ENCODE measurements around the gene GMDS. TPM values are rescaled to one million over a fixed set of nuclear protein-coding genes. Genes with fewer than 3 reads are reported as not detected.

The GMDS gene
- total and polyA plus RNA-seq, 2 donors (not counting 3 experiments of a cell fraction or from before 2014, with no cell fraction given): 9.8 to 23.5 TPM

DNA sequence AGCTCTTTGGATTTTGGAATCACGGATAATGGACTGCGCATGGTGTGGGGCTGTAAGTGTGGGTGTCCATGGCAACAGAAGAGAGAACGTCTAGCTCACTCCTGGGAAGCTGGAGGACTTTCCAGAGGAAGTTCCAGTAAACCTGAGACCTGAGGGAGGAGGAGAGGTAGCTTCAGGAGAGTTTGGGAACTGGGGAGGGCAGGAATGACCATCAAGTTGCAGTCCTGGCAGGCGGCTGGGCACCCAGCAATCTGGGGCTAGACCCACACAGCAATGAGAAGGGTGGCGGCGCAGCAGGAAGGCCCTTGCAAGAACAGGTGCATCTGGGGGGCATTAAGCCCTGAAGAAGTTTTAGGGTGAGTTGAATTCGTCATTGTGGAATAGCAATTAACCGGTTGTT, 539.8 kb downstream of the GMDS start:
- H3K27ac ChIP-seq (ENCODE audit: insufficient read depth, low read depth, low read length): no peak overlapping the region
- intact Hi-C loops (cut with micrococcal nuclease): no loop called here
- no peaks in the 10 kb centered on the region for H3K9me3 ChIP-seq (replicated peaks; ENCODE audit: control insufficient read depth, insufficient read depth, low read length)
- H3K36me3 ChIP-seq (ENCODE audit: control insufficient read depth in 2 of 2, extremely low read depth in 1 of 2, insufficient read depth in 2 of 2, low read length in 2 of 2): no peaks in the 10 kb centered on the region
- H3K9me1 ChIP-seq (replicated peaks; ENCODE audit: control insufficient read depth, extremely low read depth, insufficient read depth, low read length): no peaks in the 10 kb centered on the region
- no peaks in the 10 kb centered on the region for H3K4me1 ChIP-seq (ENCODE audit: control insufficient read depth, extremely low read depth, insufficient read depth, low read length)
- H4K20me1 ChIP-seq (replicated peaks; ENCODE audit: control insufficient read depth, extremely low read depth, insufficient read depth, low read length): no peaks in the 10 kb centered on the region
- H3K4me3 ChIP-seq (replicated peaks in 1 of 3; ENCODE audit: insufficient read depth in 1 of 3, low read depth in 1 of 3, low read length in 3 of 3): no peak overlapping the region
- no peak overlapping the region for H2AFZ ChIP-seq (ENCODE audit: low read depth, low read length)
- ChIA-PET CTCF (no interaction called here), POLR2A (no interaction called here)
- no peak overlapping the region for H3K9ac ChIP-seq (replicated peaks; ENCODE audit: extremely low read depth, insufficient read depth, low read length)
- dilution Hi-C loops (cut with MboI; ENCODE audit: extremely low pct_ligation_motif_present, low sequenced_read_pairs): no loop called here
- BruUV-seq (replicated peaks): no TSS peak
- no peak for FAIRE-seq
- no peak for DNase-seq (ENCODE audit: low read depth, low spot score)
- no peaks in the 10 kb centered on the region for H3K79me2 ChIP-seq (ENCODE audit: control insufficient read depth, insufficient read depth, low read length)
- no peak for TF ChIP-seq POLR2A (IDR thresholded peaks at IDR 0.05; ENCODE audit: low read depth, low read length)
- TF ChIP-seq POLR2AphosphoS5 (IDR thresholded peaks at IDR 0.05; ENCODE audit: insufficient read depth, low read depth, low read length): no peak
- TF ChIP-seq GATA2 (IDR thresholded peaks at IDR 0.05; ENCODE audit: insufficient read depth, insufficient read length, low read depth, low read length): no peak
- TF ChIP-seq, protein P1, sequence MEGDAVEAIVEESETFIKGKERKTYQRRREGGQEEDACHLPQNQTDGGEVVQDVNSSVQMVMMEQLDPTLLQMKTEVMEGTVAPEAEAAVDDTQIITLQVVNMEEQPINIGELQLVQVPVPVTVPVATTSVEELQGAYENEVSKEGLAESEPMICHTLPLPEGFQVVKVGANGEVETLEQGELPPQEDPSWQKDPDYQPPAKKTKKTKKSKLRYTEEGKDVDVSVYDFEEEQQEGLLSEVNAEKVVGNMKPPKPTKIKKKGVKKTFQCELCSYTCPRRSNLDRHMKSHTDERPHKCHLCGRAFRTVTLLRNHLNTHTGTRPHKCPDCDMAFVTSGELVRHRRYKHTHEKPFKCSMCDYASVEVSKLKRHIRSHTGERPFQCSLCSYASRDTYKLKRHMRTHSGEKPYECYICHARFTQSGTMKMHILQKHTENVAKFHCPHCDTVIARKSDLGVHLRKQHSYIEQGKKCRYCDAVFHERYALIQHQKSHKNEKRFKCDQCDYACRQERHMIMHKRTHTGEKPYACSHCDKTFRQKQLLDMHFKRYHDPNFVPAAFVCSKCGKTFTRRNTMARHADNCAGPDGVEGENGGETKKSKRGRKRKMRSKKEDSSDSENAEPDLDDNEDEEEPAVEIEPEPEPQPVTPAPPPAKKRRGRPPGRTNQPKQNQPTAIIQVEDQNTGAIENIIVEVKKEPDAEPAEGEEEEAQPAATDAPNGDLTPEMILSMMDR (IDR thresholded peaks at IDR 0.05; ENCODE audit: extremely low read depth in 1 of 2, insufficient read depth in 1 of 2, low read depth in 1 of 2, low read length in 2 of 2): no peak
- TF ChIP-seq, protein P2, sequence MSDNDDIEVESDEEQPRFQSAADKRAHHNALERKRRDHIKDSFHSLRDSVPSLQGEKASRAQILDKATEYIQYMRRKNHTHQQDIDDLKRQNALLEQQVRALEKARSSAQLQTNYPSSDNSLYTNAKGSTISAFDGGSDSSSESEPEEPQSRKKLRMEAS (IDR thresholded peaks at IDR 0.05; ENCODE audit: insufficient read depth, insufficient read length): no peak
- TF ChIP-seq FOS (IDR thresholded peaks at IDR 0.05; ENCODE audit: borderline replicate concordance, insufficient read depth, low read length): no peak
- no peak for TF ChIP-seq MYC (IDR thresholded peaks at IDR 0.05; ENCODE audit: low read depth, low read length)
- TF ChIP-seq JUN (IDR thresholded peaks at IDR 0.05; ENCODE audit: borderline replicate concordance, insufficient read depth, insufficient read length, low read depth): no peak
- no peak for TF ChIP-seq EZH2 (IDR thresholded peaks at IDR 0.05; ENCODE audit: borderline replicate concordance, low read depth, low read length, severe bottlenecking)
- H3K27me3 ChIP-seq (ENCODE audit: control insufficient read depth in 2 of 2, insufficient read depth in 2 of 2, low read length in 2 of 2): no peaks in the 10 kb centered on the region
- H3K4me2 ChIP-seq (ENCODE audit: insufficient read depth, low read length): no peak overlapping the region

All from endothelial cell of umbilical vein (primary cell).